ENCODE measurements around the gene RHBDD1. TPM values are rescaled to one million over a fixed set of nuclear protein-coding genes. Genes with fewer than 3 reads are reported as not detected.

Gene RHBDD1
- total RNA-seq, 3 donors from 2014 or later: 17.9 to 46.2 (median 20.0) TPM

DNA sequence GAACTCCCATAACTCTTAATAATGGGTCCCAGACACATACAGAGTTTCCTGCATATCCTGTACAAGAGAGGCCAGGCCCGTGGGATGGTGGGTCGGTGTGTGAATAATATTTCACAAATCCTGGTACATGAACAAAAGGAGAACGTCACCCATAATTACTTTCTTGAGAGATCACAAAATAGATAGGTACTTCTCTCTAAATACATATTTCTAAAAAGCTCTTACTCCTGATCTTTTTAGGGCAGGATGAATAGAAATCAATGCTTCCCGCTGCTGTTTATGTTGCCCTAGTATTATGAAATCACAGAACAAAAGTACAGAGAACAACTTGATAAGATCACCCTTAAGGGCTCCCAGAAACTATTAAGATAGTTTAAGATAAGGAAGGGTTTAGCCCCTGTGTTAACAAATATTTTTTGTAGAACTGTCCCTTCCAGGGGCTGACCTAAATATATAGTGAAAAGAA is 41.6 kb upstream of the RHBDD1 start:
- Histone ChIP-seq H3K4me1 (peaks cover 2 to 3% of the 10 kb centered on the region in 2 donors), H3K27ac (peak overlapping the region; percentile 95 to 97)
- intact Hi-C loops (cut with DNase I; ENCODE audit: low total_unique reads): loop anchor here (10.0 kb wide), 1 partner anchor 49 kb away; no protein-coding TSS in a partner anchor

DNA sequence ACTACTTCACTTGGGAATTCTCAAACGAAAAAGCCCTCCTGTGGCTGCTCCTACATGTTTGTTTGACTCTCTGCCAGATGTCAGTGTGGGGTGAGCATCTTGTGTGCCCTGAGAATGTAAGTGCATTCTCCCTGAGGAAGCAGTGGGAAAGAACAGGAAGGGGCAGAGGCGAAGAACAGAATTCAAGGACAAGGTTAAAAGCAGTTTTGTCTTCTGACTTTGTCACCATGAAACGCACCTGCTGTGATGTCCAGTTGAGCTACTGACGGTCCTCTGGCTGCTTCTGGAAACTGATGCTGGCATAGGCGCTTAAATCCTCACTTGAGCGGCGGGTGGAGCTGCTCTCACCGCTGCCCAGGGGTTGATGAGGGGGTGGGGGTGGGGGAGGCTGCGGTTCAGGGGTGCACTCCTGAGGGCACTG is 41.1 kb upstream of the RHBDD1 start:
- peak overlapping the region; percentile 95 to 97 for H3K27ac ChIP-seq
- no peak for DNase-seq (ENCODE audit: low spot score in 2 of 2)
- H3K4me3 ChIP-seq: peak overlapping the region; percentile 69 to 88 (median 87)
- peaks cover 2 to 3% of the 10 kb centered on the region in 2 donors for H3K4me1 ChIP-seq
- TF ChIP-seq POLR2AphosphoS5 (IDR thresholded peaks at IDR 0.05) (peak in 1 of 3 donors; percentile 28), POLR2A (IDR thresholded peaks at IDR 0.05) (no peak)
- TF ChIP-seq, protein P1, sequence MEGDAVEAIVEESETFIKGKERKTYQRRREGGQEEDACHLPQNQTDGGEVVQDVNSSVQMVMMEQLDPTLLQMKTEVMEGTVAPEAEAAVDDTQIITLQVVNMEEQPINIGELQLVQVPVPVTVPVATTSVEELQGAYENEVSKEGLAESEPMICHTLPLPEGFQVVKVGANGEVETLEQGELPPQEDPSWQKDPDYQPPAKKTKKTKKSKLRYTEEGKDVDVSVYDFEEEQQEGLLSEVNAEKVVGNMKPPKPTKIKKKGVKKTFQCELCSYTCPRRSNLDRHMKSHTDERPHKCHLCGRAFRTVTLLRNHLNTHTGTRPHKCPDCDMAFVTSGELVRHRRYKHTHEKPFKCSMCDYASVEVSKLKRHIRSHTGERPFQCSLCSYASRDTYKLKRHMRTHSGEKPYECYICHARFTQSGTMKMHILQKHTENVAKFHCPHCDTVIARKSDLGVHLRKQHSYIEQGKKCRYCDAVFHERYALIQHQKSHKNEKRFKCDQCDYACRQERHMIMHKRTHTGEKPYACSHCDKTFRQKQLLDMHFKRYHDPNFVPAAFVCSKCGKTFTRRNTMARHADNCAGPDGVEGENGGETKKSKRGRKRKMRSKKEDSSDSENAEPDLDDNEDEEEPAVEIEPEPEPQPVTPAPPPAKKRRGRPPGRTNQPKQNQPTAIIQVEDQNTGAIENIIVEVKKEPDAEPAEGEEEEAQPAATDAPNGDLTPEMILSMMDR (IDR thresholded peaks at IDR 0.05): no peak
- no peaks in the 10 kb centered on the region for H3K36me3 ChIP-seq
- intact Hi-C loops (cut with DNase I; ENCODE audit: low total_unique reads): loop anchor here (10.0 kb wide), 1 partner anchor 50 kb away; no protein-coding TSS in a partner anchor
- H3K9me3 ChIP-seq: no peaks in the 10 kb centered on the region
- H3K27me3 ChIP-seq: no peaks in the 10 kb centered on the region

More for the DNA sequence above, 41.6 kb upstream of the RHBDD1 start:
- Histone ChIP-seq H3K4me3 (peak overlapping the region; percentile 69 to 88 (median 87)), H3K27me3 (no peaks in the 10 kb centered on the region), H3K9me3 (no peaks in the 10 kb centered on the region), H3K36me3 (no peaks in the 10 kb centered on the region)
- no peak for TF ChIP-seq POLR2A (IDR thresholded peaks at IDR 0.05)
- no peak for DNase-seq (ENCODE audit: low spot score in 2 of 2)

DNA sequence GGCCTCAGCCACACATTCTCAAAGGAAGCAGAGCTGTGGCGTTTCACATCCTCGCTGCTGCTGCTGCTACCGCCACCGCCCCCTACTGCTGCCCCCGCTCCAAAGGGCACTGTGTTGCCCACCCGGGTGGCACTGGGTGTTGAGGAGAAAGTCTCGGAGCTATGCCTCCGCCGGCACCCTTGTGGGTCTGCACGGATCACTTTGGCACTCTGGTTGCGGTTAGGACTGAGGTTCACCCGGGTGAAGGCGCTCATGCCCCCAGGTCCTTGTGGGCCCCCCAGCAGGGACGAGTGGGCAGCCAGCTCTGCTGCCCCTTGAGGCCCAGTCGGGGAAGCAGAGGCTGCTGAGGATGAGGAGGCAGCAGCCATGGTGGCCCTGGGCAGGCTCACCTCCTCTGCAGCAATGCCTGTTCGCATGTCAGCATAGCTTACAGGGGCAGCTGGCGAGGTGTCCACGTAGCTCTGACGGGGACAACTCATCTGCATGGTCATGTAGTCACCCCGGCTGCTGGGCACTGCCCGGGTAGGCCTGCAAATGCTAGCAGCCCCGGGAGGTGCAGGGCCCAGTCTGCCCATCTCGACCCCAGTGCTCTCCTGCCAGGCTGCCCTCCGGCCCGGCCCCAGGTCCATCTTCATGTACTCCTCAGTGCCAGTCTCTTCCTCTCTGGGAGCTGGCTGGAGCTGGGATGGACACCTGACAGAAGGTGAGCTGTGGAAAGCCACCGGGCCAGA is 40.4 kb upstream of the RHBDD1 start:
- peak; percentile 25 to 58 for DNase-seq (ENCODE audit: low spot score in 2 of 2)
- Histone ChIP-seq H3K27me3 (no peaks in the 10 kb centered on the region), H3K4me3 (peak overlapping the region; percentile 69 to 88 (median 87)), H3K4me1 (peaks cover 2 to 3% of the 10 kb centered on the region in 2 donors), H3K9me3 (no peaks in the 10 kb centered on the region), H3K27ac (peak overlapping the region; percentile 95 to 97), H3K36me3 (no peaks in the 10 kb centered on the region)
- no peak for TF ChIP-seq POLR2AphosphoS5 (IDR thresholded peaks at IDR 0.05)
- TF ChIP-seq, protein P1 (IDR thresholded peaks at IDR 0.05): peak in 1 of 3 donors; percentile 10
- intact Hi-C loops (cut with DNase I; ENCODE audit: low total_unique reads): loop anchor here (10.0 kb wide), 1 partner anchor 51 kb away; no protein-coding TSS in a partner anchor

DNA sequence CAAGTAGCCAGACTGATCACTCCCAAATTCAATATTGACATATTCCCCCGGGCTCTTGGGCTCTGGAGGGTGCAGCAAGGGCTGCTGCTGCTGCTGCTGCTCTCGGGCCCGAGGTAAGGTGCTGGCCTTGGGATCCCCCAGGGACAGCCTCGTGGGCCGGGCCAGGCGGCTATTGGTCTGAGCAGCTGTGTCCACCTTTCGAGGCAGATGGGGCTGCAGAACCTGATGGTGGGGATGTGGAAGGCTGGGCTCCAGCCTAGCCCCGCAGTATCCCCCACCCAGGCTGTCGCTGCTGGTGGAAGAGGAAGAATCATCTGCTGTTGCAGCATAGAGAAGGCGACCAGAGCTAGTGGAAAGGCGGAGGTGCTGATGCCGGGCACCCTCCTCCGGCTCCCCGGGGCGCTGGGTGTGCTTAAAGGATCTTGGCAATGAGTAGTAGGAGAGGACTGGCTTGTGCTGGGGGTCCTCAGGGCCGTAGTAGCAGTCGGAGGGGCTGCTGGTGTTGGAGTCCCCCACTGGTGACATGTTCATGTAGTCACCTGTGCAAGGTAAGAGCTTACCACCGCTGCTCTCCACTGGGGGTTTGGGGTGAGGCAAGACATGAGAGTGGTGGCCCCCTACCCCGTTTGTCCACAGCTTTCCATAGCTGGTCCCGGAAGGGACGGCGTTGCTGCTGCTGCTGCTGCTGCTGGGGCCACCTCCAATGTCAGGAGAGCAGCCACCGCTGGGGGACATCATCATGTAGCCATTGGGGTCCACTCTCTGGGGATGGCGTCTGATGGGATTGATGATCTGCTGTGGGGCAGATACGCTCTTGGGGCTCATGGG is 39.6 kb upstream of the RHBDD1 start:
- peak overlapping the region; percentile 69 to 88 (median 87) for H3K4me3 ChIP-seq
- intact Hi-C loops (cut with DNase I; ENCODE audit: low total_unique reads): loop anchor here (10.0 kb wide), 1 partner anchor 51 kb away; no protein-coding TSS in a partner anchor
- no peaks in the 10 kb centered on the region for H3K9me3 ChIP-seq
- no peak for DNase-seq (ENCODE audit: low spot score in 2 of 2)
- H3K27ac ChIP-seq: peak overlapping the region; percentile 95 to 97
- no peaks in the 10 kb centered on the region for H3K27me3 ChIP-seq
- H3K4me1 ChIP-seq: peaks cover 2 to 3% of the 10 kb centered on the region in 2 donors
- TF ChIP-seq POLR2A (IDR thresholded peaks at IDR 0.05) (no peak), POLR2AphosphoS5 (IDR thresholded peaks at IDR 0.05) (no peak)
- TF ChIP-seq, protein P1 (IDR thresholded peaks at IDR 0.05): no peak
- no peaks in the 10 kb centered on the region for H3K36me3 ChIP-seq

DNA sequence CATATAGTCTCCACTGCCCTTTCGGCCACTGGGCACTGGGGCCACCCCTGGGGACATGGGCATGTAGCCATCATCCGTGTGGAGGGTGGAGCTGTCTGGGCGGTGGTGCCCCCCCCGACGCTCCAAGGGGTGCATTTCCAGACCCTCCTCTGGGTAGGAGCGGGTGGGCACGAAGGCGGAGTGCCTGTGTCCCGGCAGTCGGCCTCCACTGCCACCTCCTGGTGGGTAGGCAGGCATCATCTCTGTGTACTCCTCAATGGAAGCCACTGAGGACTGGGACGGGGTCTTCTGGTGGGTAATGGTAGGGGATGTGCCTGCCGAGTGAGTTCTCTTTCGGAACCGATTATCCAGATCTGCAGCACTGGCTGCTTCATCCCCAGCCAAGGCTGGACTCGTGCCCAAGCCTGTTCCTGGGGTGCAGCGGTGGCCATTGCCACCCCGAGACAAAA is 39.0 kb upstream of the RHBDD1 start:
- peaks cover 2 to 3% of the 10 kb centered on the region in 2 donors for H3K4me1 ChIP-seq
- intact Hi-C loops (cut with DNase I; ENCODE audit: low total_unique reads): loop anchor here (10.0 kb wide), 1 partner anchor 52 kb away; no protein-coding TSS in a partner anchor
- H3K36me3 ChIP-seq: no peaks in the 10 kb centered on the region
- H3K27me3 ChIP-seq: no peaks in the 10 kb centered on the region
- H3K4me3 ChIP-seq: peak overlapping the region; percentile 69 to 88 (median 87)
- TF ChIP-seq, protein P1 (IDR thresholded peaks at IDR 0.05): peak; percentile 37 to 73 (median 44)
- TF ChIP-seq POLR2A (IDR thresholded peaks at IDR 0.05): no peak
- TF ChIP-seq POLR2AphosphoS5 (IDR thresholded peaks at IDR 0.05): peak in 1 of 3 donors; percentile 27
- peak in 1 of 2 donors; percentile 36 for DNase-seq (ENCODE audit: low spot score in 2 of 2)
- H3K9me3 ChIP-seq: no peaks in the 10 kb centered on the region
- H3K27ac ChIP-seq: peak overlapping the region; percentile 95 to 97

Measured in breast epithelium (tissue), 4 donors.